Measurements from ENCODE around the gene CST5.
"Not testable (repeated sequence)": the region's sequence is repeated elsewhere in the genome, so short reads cannot be mapped to it uniquely, and the experiment has no call there.

CST5 gene

DNA sequence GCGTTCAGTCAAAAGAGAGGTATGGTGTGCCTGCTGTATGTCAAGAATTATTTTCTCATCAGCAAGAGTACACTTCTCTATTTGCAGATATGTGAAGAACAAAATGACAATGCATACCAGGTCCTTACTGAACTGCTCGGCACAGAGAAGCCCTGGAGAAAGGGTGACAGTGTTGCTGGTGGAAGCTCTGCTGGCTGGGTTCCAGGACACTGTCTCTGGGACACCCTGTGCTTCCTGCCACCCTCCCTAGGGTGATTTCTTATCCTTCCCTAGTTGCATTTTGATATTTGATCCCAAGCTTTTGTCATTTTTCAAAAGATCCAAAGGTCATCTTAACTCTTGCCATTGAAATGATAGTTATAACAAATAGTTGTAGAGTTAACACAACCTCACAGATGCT lies 8.3 kb upstream of the CST5 start:
- no peak for DNase-seq

DNA sequence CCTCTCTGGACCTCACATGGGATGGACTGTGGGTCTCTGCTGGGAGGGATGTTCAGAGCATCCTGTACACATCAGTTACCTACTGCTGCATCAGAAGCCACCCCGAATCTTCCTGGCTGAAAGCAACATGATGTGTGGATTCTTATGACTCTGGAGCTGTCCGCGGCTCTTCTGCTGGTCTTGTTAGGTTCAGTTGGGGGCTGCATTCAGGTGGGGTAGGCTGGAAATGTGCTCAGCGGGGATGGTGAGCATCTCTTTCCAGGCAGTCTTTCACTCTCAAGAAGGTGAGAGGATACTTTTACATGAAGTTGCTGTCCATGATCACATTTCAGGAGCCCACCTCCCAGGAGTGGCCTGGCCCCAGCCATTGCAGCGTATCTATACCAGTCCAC lies 5.2 kb upstream of the CST5 start:
- no peak for DNase-seq

DNA sequence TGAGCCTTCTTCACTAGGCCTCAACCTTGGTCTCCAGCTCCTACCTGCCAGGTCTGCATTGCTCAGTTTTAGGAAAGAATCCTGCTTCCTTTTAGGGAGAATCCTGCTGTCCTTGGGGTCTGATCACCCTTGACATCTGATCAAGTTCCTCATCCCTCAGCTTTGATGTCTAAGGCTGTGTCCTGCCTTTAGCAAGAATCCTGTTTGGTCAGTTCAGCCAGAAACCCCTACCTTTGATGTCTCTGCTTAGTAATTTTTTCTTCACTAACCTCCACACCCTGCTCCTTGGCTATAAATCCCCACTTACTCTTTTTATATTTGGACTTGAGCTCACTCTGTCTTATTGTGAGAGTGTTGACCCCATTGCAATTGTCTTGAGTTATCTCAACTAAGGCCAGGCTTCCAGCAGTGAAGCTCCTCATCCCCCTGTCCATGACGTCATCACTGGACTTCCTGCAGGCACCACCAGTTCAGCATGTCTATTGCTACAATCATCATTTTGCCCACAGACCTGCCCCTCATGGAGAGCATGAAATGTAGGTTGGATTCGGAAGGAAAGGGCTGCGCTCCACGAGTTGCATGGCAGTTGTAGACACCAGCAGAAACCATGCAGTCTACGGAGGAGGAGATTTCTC lies 4.7 kb upstream of the CST5 start:
- DNase-seq, result no peak

DNA sequence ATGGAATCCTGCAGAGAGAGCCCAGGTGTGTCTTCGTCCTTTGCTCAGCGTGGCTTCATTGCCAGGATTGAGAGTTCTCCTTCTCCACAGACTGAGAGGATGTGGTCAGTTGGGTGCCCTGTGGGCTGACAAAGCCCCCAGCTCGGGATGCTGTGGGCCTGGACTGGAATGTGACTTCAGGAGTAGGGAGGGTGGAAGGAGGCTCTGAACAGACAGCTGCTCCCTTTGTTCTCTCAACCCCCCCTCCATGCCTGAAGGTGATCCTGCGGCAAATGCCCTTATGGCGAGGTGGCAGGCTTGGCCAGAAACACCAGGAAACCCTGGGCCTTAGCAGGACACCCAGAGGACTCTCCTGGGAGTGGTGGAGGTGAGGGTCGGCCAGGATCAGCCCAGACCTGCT lies 1.8 kb upstream of the CST5 start:
- no peak for DNase-seq

DNA sequence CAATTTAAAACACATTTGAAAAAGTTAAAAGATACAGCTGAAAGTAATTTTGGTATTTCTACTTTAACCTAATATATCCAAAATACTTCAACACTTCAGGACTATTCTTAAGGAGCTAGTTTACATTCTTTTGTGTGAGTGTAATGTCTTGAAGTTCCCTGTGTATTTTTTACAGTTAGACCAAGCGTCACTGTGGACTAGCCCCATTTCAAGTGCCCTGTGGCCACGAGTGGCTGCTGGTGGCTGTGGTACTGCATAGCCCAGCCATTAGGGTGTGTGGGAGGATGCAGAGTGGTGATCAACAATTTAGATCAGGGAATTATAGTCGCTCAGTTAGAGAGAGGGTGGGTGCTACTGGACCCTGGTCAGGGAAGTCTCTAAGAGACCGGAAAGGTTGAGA lies 869 bp upstream of the CST5 start:
- no peak for DNase-seq

DNA sequence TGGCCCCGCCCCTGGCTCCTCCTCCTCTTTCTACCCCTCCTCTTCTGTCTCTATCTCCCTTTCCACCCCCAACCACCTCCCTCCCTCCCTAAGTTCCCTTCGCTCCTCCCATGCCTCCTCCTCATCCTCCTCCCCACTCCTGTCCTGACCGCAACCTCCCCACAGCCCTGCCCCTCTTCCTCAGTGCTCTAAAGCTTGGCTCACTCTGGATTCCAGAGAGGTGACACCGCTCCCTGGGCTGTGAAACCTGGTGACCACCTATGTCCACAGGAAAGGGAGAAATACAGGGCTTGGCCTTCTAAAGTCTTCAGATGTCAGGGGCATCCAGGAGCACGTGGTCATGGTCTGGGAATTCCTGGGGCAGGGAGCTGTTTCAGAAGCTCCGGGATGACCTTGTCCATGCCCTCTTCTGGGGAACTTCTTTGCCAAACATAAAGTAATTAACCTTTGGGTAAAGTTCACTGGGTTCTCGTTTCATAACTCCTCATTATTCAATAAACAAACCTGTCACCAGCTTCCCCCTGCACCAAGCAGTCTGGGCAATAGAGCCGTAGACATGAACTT lies 345 bp upstream of the CST5 start:
- DNase-seq, result no peak

DNA sequence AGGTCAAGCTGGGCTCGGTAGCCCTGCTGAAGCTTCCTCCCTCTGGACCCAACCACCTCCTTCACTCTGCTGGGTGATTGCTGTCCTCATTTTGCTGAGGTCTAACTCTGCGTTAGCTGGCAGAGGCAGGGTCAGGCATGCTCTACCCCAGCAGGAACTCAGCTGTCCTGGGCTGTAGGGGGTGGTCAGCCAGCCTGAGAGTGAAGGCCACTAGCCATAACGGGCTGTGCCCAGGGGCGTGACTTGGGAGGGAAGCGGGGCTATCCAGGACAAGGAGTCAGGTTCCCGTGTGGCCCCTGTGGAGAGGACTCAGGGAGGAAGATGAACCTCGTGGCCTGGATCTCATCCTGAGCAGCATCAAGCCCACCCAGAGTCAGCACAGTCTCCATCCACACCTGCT lies 761 bp downstream of the CST5 start:
- no peak for DNase-seq

DNA sequence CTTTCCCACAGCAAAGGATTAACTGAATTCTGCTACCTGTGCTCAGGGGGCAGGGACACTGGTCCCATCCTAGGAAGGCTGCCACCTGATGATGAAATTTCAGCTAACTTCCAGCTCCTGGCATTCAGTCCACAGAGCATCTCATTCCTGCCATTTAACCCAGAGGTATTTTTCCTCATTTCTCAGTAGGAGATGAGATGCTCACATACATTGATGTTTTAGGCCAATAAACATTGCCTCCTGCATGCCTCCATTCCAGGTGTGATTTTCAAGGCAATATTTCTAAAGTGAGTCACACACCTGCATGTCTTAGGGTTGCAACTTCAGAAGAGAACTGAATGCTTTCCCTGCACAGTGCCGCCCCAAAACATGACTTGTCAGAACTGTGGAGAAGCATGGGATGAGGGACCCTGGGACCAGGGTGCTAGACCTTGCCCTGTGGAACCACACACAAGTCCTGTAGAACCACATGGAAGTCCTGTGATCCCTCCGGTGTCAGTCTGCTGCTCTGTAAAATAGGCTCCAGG lies 1.5 kb downstream of the CST5 start:
- not testable (repeated sequence) for DNase-seq

DNA sequence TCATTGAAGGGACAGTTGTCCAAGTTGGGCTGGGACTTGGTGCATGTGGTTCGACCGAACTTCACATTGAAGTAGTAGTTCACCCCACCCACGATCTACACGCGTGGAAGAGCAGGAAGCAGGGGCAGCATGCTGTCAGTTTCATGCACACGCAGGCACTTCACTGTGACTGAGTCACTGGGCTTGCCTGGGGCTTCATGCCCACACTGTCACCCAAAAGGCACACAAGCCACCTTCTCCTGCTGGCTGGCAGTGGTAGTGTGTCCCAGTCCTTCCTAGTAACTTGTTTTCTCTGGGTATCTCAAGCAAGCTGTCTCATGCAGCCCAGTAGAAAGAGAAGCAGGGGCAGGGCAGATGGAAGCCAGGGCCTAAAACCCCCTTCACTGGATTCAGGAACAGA lies 2.0 kb downstream of the CST5 start:
- no peak for DNase-seq

DNA sequence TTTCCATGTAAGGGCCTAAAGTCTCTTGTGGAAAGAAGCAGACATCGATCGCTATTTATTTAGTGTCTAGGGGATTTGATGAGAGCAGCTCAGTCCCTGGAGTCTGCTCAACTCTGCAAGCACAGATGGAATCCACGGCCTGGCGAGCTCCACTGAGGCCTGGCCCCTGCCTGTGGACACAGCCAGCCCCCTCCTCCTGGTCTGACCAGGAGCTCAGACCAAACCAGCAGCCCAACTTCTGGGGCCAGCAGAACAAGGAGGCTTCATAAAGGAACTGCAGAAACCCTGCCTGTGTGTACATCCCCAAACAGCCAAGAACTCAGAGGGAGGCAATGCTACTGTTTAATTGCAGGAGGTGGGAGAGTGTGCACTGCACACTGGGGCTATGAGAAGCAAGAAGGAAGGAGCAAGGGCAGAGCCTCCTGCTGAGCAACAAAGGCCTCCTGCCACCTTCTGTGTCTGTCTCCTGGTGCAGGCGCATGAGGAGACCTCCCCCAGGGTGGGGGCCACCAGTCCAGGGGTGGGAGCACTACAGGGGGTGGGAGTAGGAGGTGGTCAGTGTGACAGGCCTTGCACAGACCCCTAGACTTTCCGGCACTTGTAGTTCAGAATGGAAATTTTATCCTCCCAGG lies 3.8 kb downstream of the CST5 start:
- DNase-seq, result no peak

DNA sequence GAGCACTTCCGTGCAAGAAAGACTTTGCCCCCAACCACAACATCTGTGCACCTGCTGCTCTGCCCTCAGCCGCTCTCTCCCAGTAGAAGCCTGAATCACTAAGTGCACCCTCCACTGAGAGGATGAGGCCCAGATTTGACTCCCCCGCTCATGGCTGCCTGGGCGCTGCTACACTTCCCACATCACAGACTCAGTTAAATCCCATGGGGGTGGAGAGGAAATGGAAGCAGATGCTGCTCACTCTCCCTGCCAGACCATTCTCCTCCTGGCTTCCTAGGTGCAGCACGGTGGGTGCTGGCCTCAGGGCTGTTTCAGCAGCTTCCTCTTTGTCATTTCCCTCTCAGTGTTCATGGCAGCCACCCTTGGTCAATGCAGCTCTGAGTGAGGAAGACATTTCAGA lies 4.8 kb downstream of the CST5 start:
- no peak for DNase-seq

DNA sequence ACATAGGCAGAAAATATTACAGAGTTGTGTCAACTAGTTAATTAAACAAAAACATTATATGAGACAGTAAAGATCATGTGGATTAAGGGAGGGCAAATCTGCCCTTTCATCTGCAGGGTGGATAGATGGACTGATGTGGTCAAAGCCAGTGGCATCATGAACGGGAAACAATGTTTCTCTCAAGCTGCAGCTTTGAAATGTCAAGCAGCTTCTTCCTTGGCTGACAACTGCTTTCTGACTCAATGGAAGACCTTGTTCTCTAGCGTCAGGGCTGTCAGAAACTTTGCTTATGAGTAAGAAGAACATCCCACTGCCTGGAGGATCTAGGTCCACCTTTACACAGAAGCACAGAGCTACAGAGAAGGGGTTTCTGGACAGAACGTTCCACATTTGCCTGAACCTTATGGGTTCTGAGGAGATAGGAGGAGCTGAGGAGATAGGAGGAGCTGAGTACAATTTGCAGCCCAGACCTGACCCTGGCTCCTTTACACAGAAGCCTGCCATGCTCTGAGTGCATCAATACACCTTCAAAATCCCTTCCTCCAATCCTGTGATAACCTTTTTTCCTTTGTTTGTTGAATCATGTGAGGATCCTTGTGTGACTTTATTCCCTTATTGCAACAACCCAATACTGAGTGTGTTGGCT lies 6.1 kb downstream of the CST5 start:
- no peak for DNase-seq

DNA sequence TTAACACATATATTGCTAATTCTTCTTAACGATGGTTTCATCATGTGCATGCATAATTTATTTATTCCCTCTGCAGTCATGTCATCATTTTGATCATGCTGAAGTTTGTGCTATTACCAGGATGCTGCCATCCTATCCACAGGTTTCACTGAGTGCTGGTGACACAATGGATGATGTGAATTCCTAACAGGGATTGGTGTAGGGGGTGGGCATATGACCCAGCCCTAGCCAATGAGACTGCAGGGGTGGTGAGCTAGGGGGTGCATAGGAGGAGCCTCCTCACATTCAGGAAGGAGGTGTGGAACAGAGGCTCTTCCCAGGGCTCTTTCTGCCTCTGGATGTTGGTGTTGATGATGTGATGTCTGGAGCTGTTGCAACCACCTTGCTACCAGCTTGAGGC lies 7.5 kb downstream of the CST5 start:
- DNase-seq, result no peak

DNA sequence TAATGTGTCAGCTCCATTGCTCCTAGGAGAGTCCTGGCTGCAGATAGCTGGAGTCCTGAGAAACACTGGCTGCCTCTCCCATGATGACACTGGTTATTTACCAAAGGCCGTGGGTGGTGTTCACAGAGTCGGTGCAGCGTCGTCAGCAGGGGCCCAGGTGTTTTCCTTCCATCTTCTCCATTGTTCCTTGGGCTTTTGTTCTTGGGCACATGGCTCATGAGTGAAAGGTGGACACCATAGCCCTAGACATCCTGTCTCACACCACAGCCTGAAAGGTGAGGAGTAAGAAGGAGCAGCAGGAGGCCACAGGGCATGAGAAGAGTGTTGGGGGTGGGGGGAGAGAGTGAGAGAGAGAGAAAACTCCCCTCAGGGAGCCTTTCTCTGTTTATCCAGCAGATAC lies 9.1 kb downstream of the CST5 start:
- DNase-seq, result no peak

DNA sequence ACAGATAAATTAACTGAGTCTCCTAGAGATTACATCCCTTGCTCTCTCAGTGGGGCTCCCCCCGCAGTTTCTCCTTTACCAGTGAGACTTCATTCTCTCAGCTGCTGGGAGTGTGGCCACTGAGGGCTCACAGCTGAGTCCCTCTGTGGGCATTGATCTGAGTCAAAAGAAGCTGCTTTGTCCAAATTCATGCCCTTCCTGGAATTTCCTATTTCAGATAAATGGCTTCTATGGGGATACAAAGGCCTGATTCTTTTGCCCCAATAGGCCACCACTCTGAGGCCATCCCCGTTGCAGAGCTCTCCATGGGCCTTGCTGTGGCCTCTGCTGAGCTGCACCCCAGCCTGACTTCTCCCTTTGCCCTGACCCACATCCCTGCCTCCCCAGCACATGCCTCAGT lies 10.0 kb downstream of the CST5 start:
- DNase-seq, result no peak

DNA sequence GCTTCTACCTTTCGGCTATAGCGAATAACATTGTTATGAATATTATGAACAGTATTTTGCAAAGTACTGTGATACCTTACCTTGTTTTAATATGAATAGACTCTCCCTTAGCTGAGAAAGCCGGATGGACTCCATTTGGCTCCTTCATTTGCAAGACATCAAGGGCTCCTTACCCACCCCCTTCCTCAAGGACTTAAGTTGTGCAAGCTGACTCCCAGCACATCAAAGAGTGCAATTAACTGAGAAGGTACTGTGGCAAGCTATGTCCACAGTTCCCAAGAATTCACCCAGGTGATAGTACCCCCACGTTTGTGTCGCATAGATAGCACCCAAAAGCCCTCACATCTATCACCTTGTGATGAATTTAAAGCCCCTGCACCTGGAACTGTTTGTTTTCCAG lies 11.2 kb downstream of the CST5 start:
- no peak for DNase-seq

DNA sequence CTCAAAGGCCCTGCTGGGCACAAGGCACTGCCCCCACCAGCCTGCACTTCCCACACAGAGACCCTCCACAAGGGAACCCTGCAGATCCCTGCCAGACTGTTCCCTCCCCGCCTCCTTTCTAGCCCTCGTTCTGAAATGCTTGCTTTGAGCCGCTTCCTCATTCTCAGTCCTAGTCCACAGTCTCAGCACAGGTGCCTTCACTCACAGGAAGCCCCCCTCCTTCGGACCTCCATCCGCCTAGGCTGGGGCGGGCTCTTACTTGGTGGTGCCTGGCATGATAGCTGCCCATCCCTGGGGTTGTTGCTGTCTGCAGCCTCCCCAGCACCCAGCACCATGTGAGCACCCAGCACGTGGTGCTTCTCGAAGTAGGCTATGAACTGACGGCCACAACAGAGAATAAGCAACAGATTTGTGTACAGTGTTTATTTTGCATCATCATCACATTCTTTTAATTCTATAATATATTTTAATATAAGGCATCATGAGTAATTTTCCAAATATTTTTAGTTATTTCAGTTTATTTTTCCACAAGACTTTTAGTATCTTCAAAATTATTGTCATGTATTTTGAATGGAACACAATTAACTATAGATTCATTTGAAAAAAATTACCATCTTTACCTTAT lies 12.3 kb downstream of the CST5 start:
- no peak for DNase-seq

DNA sequence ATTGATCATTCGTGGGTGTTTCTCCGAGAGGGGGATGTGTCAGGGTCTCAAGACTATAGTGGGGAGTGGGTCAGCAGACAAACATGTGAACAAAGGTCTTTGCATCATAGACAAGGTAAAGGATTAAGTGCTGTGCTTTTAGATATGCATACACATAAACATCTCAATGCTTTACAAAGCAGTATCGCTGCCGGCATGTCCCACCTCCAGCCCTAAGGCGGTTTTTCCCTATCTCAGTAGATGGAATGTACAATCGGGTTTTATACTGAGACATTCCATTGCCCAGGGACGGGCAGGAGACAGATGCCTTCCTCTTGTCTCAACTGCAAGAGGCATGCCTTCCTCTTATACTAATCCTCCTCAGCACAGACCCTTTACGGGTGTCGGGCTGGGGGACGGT lies 18.8 kb downstream of the CST5 start:
- not testable (repeated sequence) for DNase-seq

DNA sequence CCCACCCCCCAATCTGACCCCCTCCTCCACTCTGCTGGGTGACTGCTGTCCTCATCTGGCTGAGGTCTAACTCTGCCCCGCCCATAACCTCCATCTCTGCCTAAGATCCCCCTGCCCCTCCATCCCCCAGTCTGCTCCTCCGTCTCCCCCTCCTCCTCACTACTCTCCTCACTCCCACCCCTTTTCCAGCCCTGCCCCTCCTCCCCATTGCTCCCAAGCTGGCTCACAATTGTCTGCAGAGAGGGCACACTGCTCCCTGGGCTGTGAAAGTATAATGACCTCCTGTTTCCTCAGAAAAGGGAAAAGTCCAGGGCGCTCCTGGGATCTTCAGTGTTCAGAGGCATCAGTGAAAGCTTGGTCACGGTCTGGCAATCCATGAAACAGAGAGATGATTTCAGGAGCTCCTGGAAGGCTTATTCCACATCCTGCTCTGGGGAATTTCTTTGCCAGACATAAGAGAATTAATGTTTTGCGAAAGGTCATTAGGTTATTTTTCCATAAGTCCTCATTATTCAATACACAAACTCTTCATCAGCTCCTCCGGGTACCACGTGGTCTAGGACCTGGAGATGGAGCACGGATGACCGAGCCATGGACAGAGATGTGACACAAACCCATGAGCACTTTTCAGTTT lies 21.5 kb downstream of the CST5 start:
- DNase-seq, result no peak

DNA sequence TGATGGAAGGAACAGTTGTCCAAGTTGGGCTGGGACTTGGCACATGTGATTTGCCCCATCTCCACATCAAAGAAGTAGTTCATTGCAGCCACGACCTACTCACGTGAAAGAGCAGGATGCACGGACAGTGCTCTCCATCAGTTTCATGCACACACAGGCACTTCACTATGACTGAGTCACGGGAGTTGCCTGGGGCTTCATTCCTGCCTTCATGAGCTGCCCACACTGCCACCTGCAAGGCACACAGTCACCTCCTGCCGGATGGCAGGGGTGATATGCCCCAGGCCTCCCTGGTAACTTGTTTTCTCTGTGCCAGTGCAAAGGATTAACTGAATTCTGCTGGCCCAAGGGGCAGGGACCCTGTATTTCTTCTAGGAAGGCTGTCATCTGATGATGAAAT lies 22.8 kb downstream of the CST5 start:
- DNase-seq, result no peak

DNA sequence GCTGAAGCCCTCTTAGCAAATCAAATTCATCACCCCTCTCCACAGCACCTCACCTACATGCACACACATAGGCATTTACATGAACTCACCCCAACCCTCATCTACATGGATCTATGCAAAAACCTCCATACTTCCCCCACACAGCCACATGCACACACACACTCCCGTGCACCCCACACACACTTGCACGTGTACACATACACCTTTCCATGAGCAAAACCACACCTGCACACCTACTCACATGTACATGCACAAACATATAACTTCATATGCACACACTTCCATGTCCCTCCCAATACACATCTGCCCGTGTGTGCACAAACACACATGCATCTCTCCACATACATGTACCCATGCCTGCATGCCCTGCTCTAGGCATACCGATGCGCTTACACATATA lies 23.3 kb downstream of the CST5 start:
- DNase-seq, result no peak

DNA sequence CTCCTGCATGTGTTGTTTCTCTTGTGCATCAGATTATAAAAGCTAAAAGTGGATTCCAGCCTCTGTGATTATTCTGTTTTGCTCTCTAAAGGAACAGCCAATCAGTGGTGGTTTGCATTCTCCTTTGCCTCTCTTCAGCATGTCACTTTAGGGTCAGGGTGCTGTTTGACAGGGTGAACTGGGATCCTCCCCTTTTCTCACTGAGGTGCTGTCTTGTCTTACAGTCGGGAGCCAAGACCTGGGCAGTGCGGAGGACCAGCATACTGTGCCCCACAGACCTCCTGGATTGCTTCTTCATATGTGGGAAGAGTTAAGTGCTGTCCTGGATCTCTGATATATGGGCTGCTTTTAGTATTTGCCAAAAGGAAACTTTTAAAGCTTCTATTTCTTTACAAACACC lies 37.9 kb downstream of the CST5 start:
- DNase-seq, result no peak

DNA sequence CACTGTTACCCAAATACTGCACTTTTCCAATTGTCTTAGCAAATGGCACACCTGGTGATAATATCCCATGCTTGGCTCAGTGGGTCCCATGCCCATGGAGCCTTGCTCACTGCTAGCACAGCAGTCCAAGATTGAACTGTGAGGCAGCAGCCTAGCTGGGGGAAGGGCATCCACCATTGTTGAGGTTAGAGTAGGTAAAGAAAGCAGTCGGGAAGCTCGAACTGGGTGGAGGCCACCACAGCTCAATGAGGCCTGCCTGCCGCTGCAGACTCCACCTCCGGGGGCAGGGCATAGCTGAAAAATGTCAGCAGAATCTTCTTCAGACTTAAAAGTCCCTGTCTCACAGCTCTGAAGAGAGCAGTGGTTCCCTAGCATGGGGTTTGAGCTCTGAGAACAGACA lies 43.8 kb downstream of the CST5 start:
- no peak for DNase-seq

All from activated CD4-positive, alpha-beta T cell treated with anti-CD3 and anti-CD28 coated beads, Interleukin-2, amount 50 U/mL, for 16 hours (primary cell).